Measurements from ENCODE around the gene KCNQ1OT1.

The KCNQ1OT1 gene

DNA sequence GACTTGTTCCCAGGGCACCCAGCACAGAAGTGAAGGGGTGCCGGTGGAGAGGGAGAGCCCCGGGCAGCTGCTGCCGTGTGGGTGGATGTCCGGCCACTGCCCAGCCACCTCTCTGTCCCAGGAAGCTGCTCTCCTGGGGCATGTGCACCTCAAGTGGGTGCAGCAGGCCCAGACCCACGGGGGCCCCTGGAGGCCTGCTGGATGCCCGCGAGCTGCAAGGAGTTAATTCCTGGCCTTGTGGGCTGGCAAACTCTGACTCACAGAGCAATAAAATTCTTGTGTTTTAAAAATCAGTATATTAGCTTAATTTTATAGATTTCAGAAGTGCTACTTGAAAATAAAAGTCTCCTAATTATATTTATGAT lies 37.4 kb upstream of the KCNQ1OT1 start:
- no peak for DNase-seq (ENCODE audit: low read depth in 2 of 2)

- DNase-seq (ENCODE audit: low read depth in 2 of 2), result no peak
These were observed 36.9 kb upstream of the KCNQ1OT1 start for GRCh38 chr11:2736577-2737225.

DNA sequence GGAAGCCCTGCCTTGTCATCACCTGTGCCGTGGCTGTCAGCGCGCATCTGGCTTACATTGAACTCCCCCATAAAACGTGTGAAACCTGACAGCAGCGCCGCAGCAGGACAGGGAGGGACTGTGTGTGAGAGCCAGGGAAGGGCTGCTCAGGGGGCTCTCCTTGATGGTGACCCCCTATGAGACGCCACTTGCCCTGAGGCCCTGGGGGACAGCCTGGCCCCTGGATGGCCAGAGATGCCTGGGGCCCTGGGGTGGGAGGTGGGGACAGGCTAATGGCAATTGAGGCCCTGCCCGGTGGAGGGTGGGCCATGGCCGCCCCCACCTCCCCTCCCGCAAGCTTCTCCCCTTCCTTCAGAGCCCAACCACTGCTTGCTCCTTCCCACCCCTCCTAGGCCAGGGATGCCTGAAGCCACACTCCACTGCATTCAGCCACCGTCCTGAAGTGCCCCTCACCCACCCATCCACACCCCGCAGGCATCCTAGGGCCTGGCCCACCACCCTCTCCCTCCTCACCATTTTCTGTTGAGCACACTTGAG lies 35.3 kb upstream of the KCNQ1OT1 start:
- no peak for DNase-seq (ENCODE audit: low read depth in 2 of 2)

GRCh38 chr11:2734181-2735052 lies 34.6 kb upstream of the KCNQ1OT1 start:
- DNase-seq (ENCODE audit: low read depth in 2 of 2), result no peak

DNA sequence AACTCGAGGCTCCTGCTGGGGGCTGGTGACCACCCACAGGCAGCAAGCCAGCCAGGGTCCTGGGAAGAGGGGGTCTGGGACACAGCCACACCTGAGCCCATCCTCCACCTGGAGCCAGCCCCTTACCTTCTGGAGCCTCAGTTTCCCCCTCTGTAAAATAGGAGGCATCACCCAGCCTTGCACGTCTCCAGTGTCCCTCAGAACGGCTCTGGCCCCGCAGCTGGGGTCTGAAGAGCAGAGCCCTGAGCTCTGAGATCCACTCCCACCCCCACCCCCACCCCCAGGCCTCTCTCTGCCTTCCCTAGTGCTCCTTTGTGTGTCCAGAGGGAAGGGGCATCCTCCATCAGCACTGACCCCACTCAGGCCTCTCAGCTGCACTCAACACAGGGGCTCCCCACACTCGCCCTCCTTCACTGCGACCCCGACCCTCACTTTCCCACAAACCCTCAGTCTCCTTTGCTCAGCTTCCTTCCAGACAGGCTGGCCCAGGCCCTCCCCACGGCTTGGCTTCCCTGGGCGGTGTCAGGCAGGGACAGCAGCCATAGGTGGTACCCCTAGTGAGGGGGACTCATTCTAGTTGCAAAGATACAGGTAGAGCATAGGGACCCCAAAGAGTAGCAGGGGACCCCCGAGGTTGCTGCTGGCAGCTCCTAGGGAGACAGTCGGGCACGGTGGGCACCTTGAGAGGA lies 33.3 kb upstream of the KCNQ1OT1 start:
- no peak for DNase-seq (ENCODE audit: low read depth in 2 of 2)

DNA sequence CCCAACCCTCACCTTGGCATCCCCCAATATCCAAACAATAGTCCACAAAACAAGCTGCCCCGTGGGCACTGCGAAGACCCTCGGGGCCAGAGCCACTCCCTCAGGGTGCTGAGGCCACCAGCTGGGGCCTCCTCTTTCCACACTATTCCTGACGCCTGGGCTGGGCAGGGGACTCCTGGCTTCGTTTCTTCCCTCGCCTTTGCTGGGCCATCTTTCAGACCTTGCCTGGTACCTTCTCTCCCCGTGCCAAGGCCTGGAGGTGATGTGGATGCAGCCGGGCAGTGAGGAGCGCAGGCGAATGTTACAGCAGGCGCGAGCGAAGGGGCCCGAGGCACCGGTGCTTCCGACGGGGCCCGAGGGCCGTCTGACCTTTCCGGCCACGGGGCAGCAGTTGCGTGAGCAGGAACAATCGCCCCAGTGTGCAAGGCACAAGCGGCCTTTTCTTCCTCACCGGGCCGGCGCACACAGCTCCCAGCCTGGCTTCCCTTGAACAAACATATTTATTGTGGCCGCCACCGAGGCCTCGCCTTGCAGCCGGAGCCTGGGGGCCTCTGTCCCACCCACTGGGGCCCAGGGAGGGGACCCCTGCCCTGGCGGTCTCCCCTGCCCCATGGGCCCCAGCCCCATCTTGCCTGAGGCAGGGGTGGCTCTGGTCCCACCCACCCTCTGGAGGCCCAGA lies 32.6 kb upstream of the KCNQ1OT1 start:
- DNase-seq (ENCODE audit: low read depth in 2 of 2), result no peak

GRCh38 chr11:2731130-2732125 lies 31.6 kb upstream of the KCNQ1OT1 start:
- no peak for DNase-seq (ENCODE audit: low read depth in 2 of 2)

GRCh38 chr11:2730272-2731129 lies 30.7 kb upstream of the KCNQ1OT1 start:
- DNase-seq (ENCODE audit: low read depth in 2 of 2), result no peak

DNA sequence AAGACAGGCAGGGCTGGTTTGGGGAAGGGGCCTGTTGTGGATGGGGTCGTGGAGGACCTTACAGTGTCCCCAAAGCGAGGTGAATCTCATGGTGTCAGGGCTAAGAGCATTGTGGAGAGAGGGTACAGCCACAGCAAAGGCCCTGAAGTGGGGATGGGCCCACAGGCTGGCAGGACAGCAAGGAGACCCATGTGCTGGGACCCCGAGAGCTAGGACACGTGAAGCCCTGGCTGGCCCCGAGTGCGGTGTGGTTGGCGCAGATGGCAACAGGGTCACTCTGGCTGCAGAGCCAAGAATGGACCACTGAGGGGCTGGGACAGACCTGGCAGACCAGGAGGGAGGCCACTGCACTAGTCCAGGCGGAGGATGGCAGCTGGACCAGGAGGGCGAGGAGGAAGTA lies 30.0 kb upstream of the KCNQ1OT1 start:
- no peak for DNase-seq (ENCODE audit: low read depth in 2 of 2)

DNA sequence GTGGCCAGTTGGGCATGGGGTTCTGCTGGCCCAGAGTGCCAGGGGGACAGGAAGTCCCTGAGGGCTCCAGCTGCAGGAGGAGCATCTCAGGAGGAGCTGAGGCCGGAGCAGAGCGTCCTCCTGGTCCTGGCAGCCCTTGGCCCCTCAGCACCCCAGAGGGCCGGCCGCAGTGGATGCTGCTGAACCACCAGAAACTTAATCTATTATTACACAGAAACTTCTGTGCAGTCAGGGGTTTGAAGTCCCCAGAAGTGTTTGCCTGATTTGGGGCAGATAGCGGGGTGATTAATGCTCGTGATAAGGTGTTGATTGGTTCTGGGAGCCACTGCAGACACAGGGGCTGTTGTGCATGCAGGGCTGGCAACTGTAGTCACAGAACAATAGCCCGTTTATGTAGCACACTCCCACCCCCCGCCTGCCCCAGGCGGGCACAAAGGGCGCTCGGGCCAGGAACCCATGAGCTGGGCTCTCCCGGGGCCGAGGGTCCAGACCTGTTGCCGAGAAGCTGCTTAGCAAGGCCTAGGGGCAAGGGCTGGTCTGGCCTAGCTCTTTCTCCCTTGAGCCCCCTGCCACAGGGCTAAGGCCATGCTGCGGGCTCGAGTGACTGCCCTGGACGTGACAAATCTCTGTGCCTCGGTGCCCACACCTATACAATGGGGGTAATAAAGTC lies 29.0 kb upstream of the KCNQ1OT1 start:
- DNase-seq (ENCODE audit: low read depth in 2 of 2), result no peak

DNA sequence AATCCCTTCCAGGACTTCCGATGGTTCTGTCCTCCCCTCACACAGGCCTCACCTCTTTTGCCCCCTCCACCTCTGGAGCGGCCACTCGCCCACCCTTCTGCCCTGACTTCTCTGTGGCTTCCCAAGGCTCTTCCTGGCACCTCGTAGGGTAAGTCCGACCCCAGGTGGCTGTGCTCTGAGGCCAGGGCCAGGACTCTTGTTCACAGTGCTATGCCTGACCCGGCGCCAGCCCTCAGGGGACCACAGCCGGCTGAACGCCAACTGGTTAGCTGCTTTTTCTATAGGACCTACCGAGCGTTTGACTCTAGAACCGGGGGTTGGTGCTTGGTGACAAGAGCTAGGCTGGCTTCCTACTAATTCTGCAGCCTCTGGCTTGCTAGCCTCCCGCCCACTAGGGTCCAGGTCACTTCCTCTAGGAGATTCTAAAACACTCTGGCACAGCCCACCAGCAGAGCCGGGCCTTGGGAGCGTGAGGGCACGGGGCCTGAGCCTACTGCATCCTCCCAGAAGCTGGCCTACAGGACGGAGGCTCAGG lies 28.4 kb upstream of the KCNQ1OT1 start:
- DNase-seq (ENCODE audit: low read depth in 2 of 2), result no peak

DNA sequence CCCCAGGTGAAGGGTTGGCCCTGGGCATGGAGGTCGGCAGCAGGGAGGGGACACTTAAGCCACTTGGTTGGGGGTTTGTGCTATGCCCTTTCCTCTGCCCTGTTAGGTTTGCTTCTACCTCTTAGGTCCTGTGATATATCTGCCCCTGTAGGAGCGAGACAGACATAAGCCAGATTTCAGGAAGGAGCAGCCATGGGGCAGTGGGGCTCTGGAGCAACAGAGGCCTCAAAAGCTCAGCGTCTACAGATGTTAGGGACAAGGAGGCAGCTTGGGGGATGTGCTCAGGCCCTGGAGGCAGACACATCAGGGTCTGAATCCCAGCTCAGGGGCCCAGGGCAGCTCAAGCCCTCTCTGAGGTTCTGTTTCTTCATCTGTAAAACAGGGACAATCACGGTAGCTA lies 27.2 kb upstream of the KCNQ1OT1 start:
- DNase-seq (ENCODE audit: low read depth in 2 of 2), result no peak

DNA sequence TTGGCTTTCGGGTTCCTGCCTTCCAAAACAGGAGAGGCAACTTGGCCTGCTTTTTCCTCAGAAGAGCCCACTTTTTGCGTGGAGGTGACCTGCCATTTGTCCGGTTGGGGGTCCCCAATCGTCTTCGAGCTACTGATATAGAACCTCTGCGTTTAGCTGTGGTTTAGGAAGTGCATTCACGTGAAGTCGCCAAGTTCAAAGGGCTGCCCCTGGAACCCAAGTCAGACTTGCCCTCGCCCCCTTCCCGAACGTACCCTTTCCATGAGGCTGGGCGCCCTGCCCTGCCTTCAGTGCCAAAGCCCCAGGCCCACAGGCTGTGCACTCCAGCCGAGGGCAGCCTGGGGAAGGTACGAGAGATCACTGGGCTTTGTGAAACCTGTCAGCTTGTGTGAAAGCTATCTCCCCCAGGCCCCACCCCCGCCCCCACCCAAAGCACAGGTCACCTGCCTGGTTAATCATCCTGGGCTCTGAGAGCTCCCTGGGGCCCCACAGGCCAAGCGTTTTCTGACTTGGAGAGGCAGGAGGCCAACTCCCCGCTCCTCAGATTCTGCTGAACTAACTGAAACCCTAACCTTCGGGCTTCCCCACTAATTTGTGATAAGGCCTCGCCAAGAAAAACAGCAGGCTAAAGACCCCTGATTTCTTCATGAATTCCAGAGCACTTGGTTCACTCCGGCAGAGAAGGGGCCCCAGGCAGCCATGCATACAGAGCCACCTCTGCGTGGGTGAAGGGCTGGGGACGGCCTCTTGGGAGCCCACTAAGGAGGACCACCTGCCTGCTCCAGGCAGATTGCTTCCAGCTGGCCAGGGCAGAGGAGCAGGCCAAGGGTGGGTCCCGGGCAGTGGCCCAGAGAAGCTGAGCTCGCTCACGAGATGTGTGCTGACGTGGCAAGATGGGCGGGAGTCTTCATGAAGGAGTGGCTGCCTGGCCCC lies 25.8 kb upstream of the KCNQ1OT1 start:
- no peak for DNase-seq (ENCODE audit: low read depth in 2 of 2)

GRCh38 chr11:2724653-2725367 lies 25.0 kb upstream of the KCNQ1OT1 start:
- no peak for DNase-seq (ENCODE audit: low read depth in 2 of 2)

- DNase-seq (ENCODE audit: low read depth in 2 of 2), result no peak
These were observed 24.3 kb upstream of the KCNQ1OT1 start for GRCh38 chr11:2724104-2724503.

- no peak for DNase-seq (ENCODE audit: low read depth in 2 of 2)
These were observed 23.2 kb upstream of the KCNQ1OT1 start for GRCh38 chr11:2722955-2723354.

All from stimulated activated CD8-positive, alpha-beta memory T cell treated with anti-CD3 and anti-CD28 coated beads, Interleukin-15, amount 100 ng/mL, for 48 hours (primary cell).